AG04449 (cell line): Measurements from ENCODE around the gene TENM3.
"Not testable (repeated sequence)": the region's sequence is repeated elsewhere in the genome, so short reads cannot be mapped to it uniquely, and the experiment has no call there.

Source experiments
- CTCF ChIA-PET: fragments of 350-600 bp; formaldehyde crosslinking; extraction: SDS; loops from one replicate; lab custom pipeline; 2021; ENCODE audit warnings: antibody characterized with exemption; lab: Yijun Ruan, JAX
- POLR2A ChIA-PET: fragments of 400-600, 350-600 bp; formaldehyde crosslinking; extraction: SDS; loops from one replicate; lab custom pipeline; 2020; ENCODE audit warnings: antibody characterized with exemption, inconsistent platforms; lab: Yijun Ruan, JAX
- DNase-seq: peaks from one replicate; pipeline ENCODE4 v3.0.0-alpha.2; 2010; ENCODE audit warnings: low read depth, low spot score
- H3K4me3 ChIP-seq: 2 replicates; pipeline ENCODE4 v1.5.1; 2011; ENCODE audit warnings: low read depth, mild to moderate bottlenecking, control low read depth, low read length
- CTCF ChIP-seq: IDR thresholded peaks from one replicate; pipeline ENCODE4 v1.5.1; 2011; ENCODE audit warnings: mild to moderate bottlenecking, moderate library complexity, low read length, control low read depth, inconsistent platforms; ENCODE audit not compliant: insufficient read depth; ENCODE audit errors: missing control alignments

Gene TENM3

GRCh38 chr4:182238355-182238931 lies 4.8 kb upstream of the TENM3 start:
- ChIA-PET CTCF (interaction anchor here (1.3 to 1.6 kb wide), 3 partner anchors 20 to 41 kb away, joined by 3 to 4 read pairs (median 3); no protein-coding TSS in a partner anchor), POLR2A (interaction anchor here (1.0 kb wide), 1 partner anchor 26 kb away, joined by 4 read pairs; no protein-coding TSS in a partner anchor)
- no peak for DNase-seq
- TF ChIP-seq CTCF: no peak
- H3K4me3 ChIP-seq: no peak overlapping the region

GRCh38 chr4:182240161-182241130 lies 2.8 kb upstream of the TENM3 start:
- no peak for TF ChIP-seq CTCF

GRCh38 chr4:182242260-182242659 lies 942 bp upstream of the TENM3 start:
- DNase-seq, H3K4me3 ChIP-seq, POLR2A ChIA-PET, CTCF ChIA-PET: not testable (repeated sequence)

More at GRCh38 chr4:182240161-182241130, 2.8 kb upstream of the TENM3 start:
- ChIA-PET POLR2A (interaction anchor here (1.3 kb wide), 1 partner anchor 9 kb away, joined by 3 read pairs; no protein-coding TSS in a partner anchor), CTCF (interaction anchor here (1.3 kb wide), 1 partner anchor 14 kb away, joined by 3 read pairs; no protein-coding TSS in a partner anchor)
- peak; percentile 69 for DNase-seq
- H3K4me3 ChIP-seq: peak overlapping the region; percentile 32

- TF ChIP-seq CTCF: no peak
- ChIA-PET POLR2A (no interaction called here), CTCF (no interaction called here)
- DNase-seq: no peak
- H3K4me3 ChIP-seq: no peak overlapping the region
Measured at GRCh38 chr4:182242787-182243186, 415 bp upstream of the TENM3 start.

- no peak overlapping the region for H3K4me3 ChIP-seq
- no peak for DNase-seq
- no peak for TF ChIP-seq CTCF
- POLR2A ChIA-PET: no interaction called here
- CTCF ChIA-PET: no interaction called here
Measured at GRCh38 chr4:182245041-182245440, 1.8 kb downstream of the TENM3 start.

GRCh38 chr4:182245541-182246215 lies 2.5 kb downstream of the TENM3 start:
- TF ChIP-seq CTCF: no peak
- POLR2A ChIA-PET: no interaction called here
- H3K4me3 ChIP-seq: no peak overlapping the region
- DNase-seq: no peak
- CTCF ChIA-PET: no interaction called here
